GM18907 (cell line): ENCODE results near the gene TRIP10.
"Not testable (repeated sequence)": the region's sequence is repeated elsewhere in the genome, so short reads cannot be mapped to it uniquely, and the experiment has no call there.

Source experiments
- ATAC-seq: cut with Tn5 transposase; IDR thresholded peaks from one replicate; pipeline ENCODE4 v1.9.1; 2021; ENCODE audit warnings: mild to moderate bottlenecking, moderate library complexity; ENCODE audit not compliant: unreplicated experiment

The TRIP10 gene

GRCh38 chr19:6765738-6766356 is 26.4 kb downstream of the TRIP10 start:
- no peak for ATAC-seq

- ATAC-seq = no peak
Observed at GRCh38 chr19:6766357-6767080, 27.0 kb downstream of the TRIP10 start.

GRCh38 chr19:6767081-6767356 is 27.5 kb downstream of the TRIP10 start:
- peak; percentile 26 for ATAC-seq

GRCh38 chr19:6767357-6768235 is 28.1 kb downstream of the TRIP10 start, which contains the start of gene SH2D3A:
Gene SH2D3A (minus strand): TSS chr19:6767435. CDS start chr19:6763748, 3,687 bp downstream.
- ATAC-seq = peak; percentile 70

GRCh38 chr19:6768236-6768785 is 28.8 kb downstream of the TRIP10 start:
- no peak for ATAC-seq

- no peak for ATAC-seq
Observed at GRCh38 chr19:6769006-6769619, 29.6 kb downstream of the TRIP10 start.

GRCh38 chr19:6771648-6772027 is 32.2 kb downstream of the TRIP10 start:
- ATAC-seq = not testable (repeated sequence)

- ATAC-seq = peak; percentile 43
Observed at GRCh38 chr19:6772028-6772865, 32.8 kb downstream of the TRIP10 start, which contains the start of gene VAV1. Gene VAV1 (plus strand): TSS chr19:6772708. CDS start chr19:6772808, 100 bp downstream.

- peak; percentile 8 for ATAC-seq
Observed at GRCh38 chr19:6772866-6773322, 33.4 kb downstream of the TRIP10 start.

GRCh38 chr19:6773323-6773931 is 33.9 kb downstream of the TRIP10 start:
- ATAC-seq = peak; percentile 36

- ATAC-seq = no peak
Observed at GRCh38 chr19:6774821-6775707, 35.6 kb downstream of the TRIP10 start.

- ATAC-seq = not testable (repeated sequence)
Observed at GRCh38 chr19:6776045-6776444, 36.6 kb downstream of the TRIP10 start.

GRCh38 chr19:6776999-6777398 is 37.5 kb downstream of the TRIP10 start:
- ATAC-seq = no peak

GRCh38 chr19:6777434-6777833 is 38.0 kb downstream of the TRIP10 start:
- ATAC-seq = no peak

GRCh38 chr19:6778386-6778785 is 38.9 kb downstream of the TRIP10 start:
- no peak for ATAC-seq

GRCh38 chr19:6779206-6779605 is 39.7 kb downstream of the TRIP10 start:
- no peak for ATAC-seq

- ATAC-seq = no peak
Observed at GRCh38 chr19:6787393-6787792, 47.9 kb downstream of the TRIP10 start.

GRCh38 chr19:6788896-6789295 is 49.4 kb downstream of the TRIP10 start:
- ATAC-seq = no peak
